ENCODE results near the gene COASY. TPM values are rescaled to one million over a fixed set of nuclear protein-coding genes. Genes with fewer than 3 reads are reported as not detected.

COASY gene
- total and polyA plus RNA-seq, 2 of the 4 experiments (the other 2 are of a cell fraction) = 10.6 to 44.0 TPM

DNA sequence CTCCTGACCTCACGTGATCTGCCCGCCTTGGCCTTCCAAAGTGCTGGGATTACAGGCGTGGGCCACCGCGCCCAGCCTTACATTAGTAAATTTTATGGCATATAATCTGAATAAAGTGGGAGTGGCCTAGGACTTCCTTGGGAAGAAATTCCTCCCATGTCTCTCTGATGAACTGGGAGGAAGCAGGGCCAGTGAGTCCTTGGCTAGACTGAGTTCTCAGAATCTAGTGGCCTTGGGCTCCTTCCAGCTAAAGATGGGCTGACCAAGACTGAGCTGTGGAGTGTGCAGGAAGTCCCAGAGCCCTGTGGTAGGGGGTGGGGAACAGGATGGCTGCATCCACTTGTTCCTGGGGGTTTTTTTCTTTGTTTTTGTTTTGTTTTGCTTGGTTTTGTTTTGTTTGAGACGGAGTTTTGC is 35.9 kb upstream of the COASY start:
- no peak for TF ChIP-seq MAZ (IDR thresholded peaks at IDR 0.05; ENCODE audit: borderline replicate concordance, low read depth, low read length)
- peak overlapping the region; percentile 17; the same call in 1 of the 2 replicates for H3K56ac ChIP-seq (ENCODE audit: extremely low read depth, insufficient read depth, low read length)
- no peak overlapping the region for H3K4me3 ChIP-seq (ENCODE audit: insufficient read depth, low read depth, low read length)
- H3K23ac ChIP-seq (ENCODE audit: low read depth, low read length) = peak overlapping the region; percentile 77; the same call in 1 of the 2 replicates
- ChIA-PET CTCF (no interaction called here), POLR2A (ENCODE audit: unreplicated experiment) (no interaction called here)
- H4K5ac ChIP-seq (ENCODE audit: low read depth, low read length) = peak overlapping the region; percentile 75
- peaks cover 2% of the 10 kb centered on the region; the same call in 1 of the 2 replicates for H3K36me3 ChIP-seq (ENCODE audit: control insufficient read depth, insufficient read depth, low read length)
- ATAC-seq (ENCODE audit: low read depth) (peak; percentile 4; the same call in 1 of the 2 replicates), DNase-seq (peak; percentile 66)
- H2AK9ac ChIP-seq (replicated peaks; ENCODE audit: low read depth, low read length, poor library complexity) = peak overlapping the region; percentile 89
- no peaks in the 10 kb centered on the region for H3K9me3 ChIP-seq (ENCODE audit: control insufficient read depth, insufficient read depth, low read length)
- peak overlapping the region; percentile 90 for H2BK20ac ChIP-seq (ENCODE audit: low read depth, low read length)
- intact Hi-C loops (cut with micrococcal nuclease) (loop anchor here (5.0 to 10.0 kb wide), 3 partner anchors 304 to 564 kb away; no protein-coding TSS in a partner anchor), in situ Hi-C loops (cut with MboI; ENCODE audit: low sequenced_read_pairs) (loop anchor here (5.0 to 10.0 kb wide), 2 partner anchors 99 to 301 kb away; no protein-coding TSS in a partner anchor), dilution Hi-C loops (cut with HindIII; ENCODE audit: low sequenced_read_pairs, unreplicated experiment) (no loop called here)
- H3K4me2 ChIP-seq (ENCODE audit: low read depth, low read length) = no peak overlapping the region
- peak overlapping the region; percentile 35 to 47 for H4K8ac ChIP-seq (ENCODE audit: low read depth in 2 of 2, low read length in 2 of 2)
- no peaks in the 10 kb centered on the region for H3K27me3 ChIP-seq (ENCODE audit: control insufficient read depth, insufficient read depth, low read length)
- H2BK5ac ChIP-seq (ENCODE audit: low read depth, low read length, poor library complexity, severe bottlenecking) = peak overlapping the region; percentile 84
- H2BK15ac ChIP-seq (ENCODE audit: low read depth, low read length) = peak overlapping the region; percentile 42; the same call in 2 of the 3 replicates
- peak overlapping the region; percentile 68 for H3K14ac ChIP-seq (replicated peaks; ENCODE audit: low read depth, low read length)
- peak overlapping the region; percentile 90 for H2BK120ac ChIP-seq (ENCODE audit: low read depth, low read length)
- peak overlapping the region; percentile 91 for H2AK5ac ChIP-seq (ENCODE audit: low read depth, low read length)
- peak overlapping the region; percentile 92 for H3K4ac ChIP-seq (ENCODE audit: low read depth, low read length)
- peaks cover 30% of the 10 kb centered on the region for H3K9me1 ChIP-seq (ENCODE audit: insufficient read depth, low read length)
- H3K79me1 ChIP-seq (ENCODE audit: low read depth in 1 of 2, low read length in 2 of 2) = peaks cover 9 to 35% of the 10 kb centered on the region in 2 experiments; a peak in 3 of 4 replicates
- peak overlapping the region; percentile 65 for H3K27ac ChIP-seq (ENCODE audit: insufficient read depth, low read length)
- 100% methylated on average over 1 of the region's 6 CpGs; no CpG with 5 or more reads in 1 of the 2 experiments for WGBS, 2 experiments (ENCODE audit: extremely low coverage in 2 of 2, insufficient read length in 1 of 2)
- H4K20me1 ChIP-seq (ENCODE audit: insufficient read depth, low read length) = no peaks in the 10 kb centered on the region
- peaks cover 36% of the 10 kb centered on the region for H3K4me1 ChIP-seq (ENCODE audit: control insufficient read depth, insufficient read depth, low read length)
- H2AFZ ChIP-seq (replicated peaks; ENCODE audit: low read length, poor library complexity) = peak overlapping the region; percentile 80
- H3K18ac ChIP-seq (ENCODE audit: low read depth, low read length) = peak overlapping the region; percentile 39
- H3K9ac ChIP-seq (ENCODE audit: low read depth, low read length) = no peak overlapping the region
- peak overlapping the region; percentile 87 for H4K91ac ChIP-seq (ENCODE audit: insufficient read depth, low read depth, low read length)
- BruUV-seq (replicated peaks) = no TSS peak

All from IMR-90 (cell line).